Subcutaneous adipose tissue (tissue), 4 donors: Measurements from ENCODE around the gene SLC12A4. TPM values are rescaled to one million over a fixed set of nuclear protein-coding genes. Genes with fewer than 3 reads are reported as not detected.

Experiments used
- total RNA-seq, 4 donors: library from RNA; depleted of rRNA; stranded (reverse); fragments of >200 nt; gene quantifications; one replicate each; pipeline ENCODE4 v1.1.0, GENCODE V29; 2016
- TF ChIP-seq, protein P1 (sequence below): fragments of 450-650 bp; IDR thresholded peaks from one replicate; pipeline ENCODE4 v1.5.1; 2016; ENCODE audit warnings: low read depth, mild to moderate bottlenecking, control low read depth, antibody characterized with exemption, moderate library complexity

The SLC12A4 gene
- total RNA-seq, 4 donors from 2014 or later: 36.2 to 77.2 (median 36.9) TPM

GRCh38 chr16:67990018-67990386 lies 21.6 kb upstream of the SLC12A4 start:
- TF ChIP-seq, protein P1, sequence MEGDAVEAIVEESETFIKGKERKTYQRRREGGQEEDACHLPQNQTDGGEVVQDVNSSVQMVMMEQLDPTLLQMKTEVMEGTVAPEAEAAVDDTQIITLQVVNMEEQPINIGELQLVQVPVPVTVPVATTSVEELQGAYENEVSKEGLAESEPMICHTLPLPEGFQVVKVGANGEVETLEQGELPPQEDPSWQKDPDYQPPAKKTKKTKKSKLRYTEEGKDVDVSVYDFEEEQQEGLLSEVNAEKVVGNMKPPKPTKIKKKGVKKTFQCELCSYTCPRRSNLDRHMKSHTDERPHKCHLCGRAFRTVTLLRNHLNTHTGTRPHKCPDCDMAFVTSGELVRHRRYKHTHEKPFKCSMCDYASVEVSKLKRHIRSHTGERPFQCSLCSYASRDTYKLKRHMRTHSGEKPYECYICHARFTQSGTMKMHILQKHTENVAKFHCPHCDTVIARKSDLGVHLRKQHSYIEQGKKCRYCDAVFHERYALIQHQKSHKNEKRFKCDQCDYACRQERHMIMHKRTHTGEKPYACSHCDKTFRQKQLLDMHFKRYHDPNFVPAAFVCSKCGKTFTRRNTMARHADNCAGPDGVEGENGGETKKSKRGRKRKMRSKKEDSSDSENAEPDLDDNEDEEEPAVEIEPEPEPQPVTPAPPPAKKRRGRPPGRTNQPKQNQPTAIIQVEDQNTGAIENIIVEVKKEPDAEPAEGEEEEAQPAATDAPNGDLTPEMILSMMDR: no peak

DNA sequence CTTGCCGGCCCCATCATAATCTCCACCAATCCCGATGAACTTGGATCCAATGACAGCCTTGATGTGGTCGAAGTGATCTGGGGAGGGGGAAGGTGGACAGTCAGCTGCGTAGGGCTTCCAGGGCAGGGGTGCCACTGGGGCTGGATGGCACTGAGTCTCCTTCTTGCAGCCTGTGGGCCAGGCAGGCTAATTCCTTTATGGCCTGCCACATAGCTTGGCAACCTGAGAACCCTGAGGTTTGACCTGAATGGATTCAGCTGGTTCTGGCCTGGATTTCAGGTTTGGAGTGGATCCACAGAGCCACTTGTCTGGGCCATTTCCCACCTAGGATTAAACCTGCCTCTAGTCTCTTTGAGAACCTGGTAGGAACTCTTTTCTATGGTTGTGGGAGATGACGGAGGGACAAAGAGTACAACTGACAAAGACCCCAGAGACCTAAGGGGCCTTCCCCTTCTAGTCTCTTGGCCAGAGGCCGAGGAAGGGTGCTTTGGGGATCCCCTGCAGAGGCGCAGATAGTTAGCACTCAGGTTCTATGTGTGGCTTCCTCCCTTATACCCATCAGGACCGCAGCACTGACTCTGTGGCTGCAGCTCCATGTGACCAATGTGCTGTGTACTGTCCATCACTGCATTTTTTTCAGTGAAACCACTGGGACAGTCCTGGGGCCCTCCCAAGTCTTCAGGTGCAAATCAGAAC lies 21.0 kb upstream of the SLC12A4 start:
- TF ChIP-seq, protein P1: no peak

DNA sequence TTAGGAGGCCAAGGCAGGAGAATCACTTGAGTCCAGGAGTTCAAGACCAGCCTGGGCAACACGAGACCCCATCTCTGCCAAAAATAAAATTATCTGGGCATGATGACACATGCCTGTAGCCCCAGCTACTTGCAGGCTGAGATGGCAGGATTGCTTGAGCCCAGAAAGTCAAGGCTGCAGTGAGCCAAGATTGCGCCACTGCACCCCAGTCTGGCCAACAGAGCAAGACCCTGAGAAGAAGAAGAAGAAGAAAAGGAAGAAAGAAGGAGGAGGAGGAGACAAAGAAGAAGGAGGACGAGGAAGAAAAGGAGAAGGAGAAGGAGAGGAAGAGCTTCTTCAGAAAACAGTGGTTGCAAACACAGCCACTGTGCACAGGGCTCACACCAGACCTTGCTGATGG lies 20.2 kb upstream of the SLC12A4 start:
- TF ChIP-seq, protein P1: no peak

DNA sequence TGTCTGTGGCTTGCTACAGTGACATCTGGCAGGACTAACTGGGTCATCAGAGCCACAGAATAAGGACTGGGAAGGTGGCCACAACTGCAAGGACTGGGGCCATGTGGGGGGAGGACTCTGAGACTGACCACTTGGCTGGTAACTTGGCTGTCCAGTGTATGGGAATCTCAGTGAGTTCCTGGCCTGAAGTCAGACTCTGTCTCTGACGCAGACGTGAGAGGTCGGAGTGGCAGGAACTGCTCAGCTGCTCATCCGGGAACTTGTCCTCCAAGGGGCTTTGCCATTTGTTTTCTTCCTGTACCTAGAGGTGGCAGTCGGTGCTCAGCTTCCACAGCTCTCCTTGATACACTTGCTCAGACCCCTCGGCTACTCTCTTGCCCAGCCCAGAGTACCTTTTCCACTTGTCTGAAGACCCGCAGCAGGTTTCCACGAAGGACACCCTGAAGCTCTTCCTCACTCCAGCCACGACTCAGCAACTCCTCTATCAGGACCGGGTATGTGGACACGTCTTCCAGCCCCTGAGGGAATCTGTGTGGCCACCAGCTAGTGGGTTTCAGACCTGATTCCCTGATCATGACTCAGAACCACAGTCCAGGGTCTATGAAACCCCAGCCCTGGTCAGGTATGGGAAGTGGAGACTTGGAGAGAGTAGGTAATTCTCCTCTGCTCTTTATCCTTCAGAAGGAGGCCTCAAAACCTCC lies 19.2 kb upstream of the SLC12A4 start:
- TF ChIP-seq, protein P1: no peak

GRCh38 chr16:67986949-67987348 lies 18.5 kb upstream of the SLC12A4 start:
- TF ChIP-seq, protein P1: no peak

DNA sequence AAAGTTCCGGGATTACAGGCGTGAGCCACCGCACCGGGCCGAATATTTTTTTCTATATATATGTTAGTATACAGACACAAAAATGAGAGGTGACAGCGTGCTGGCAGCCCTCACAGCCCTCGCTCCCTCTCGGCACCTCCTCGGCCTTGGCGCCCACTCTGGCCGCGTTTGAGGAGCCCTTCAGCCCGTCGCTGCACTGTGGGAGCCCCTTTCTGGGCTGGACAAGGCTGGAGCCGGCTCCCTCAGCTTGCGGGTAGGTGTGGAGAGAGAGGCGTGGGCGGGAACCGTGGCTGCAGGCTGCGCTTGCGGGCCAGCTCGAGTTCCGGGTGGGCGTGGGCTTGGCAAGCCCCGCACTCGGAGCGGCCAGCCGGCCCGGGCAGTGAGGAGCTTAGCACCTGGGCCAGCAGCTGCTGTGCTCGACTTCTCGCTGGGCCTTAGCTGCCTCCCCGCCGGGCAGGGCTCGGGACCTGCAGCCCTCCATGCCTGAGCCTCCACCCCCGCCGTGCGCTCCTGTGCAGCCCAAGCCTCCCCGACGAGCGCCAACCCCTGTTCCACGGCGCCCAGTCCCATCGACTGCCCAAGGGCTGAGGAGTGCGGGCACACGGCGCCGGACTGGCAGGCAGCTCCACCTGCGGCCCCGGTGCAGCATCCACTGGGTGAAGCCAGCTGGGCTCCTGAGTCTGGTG lies 13.7 kb upstream of the SLC12A4 start:
- TF ChIP-seq, protein P1: no peak

- TF ChIP-seq, protein P1: no peak
Observed at GRCh38 chr16:67979955-67980678, 11.7 kb upstream of the SLC12A4 start, which contains the start of gene DPEP3. Gene DPEP3, minus strand, starts transcription at chr16:67980499. Its CDS starts 119 bp downstream, at chr16:67980380.
